Neural progenitor cell (in vitro differentiated cells): ENCODE measurements around the gene ADCY2.

Experiments used
- CTCF ChIP-seq: fragments of 200-600 bp; sonication (generic); IDR thresholded peaks from 2 replicates; pipeline ENCODE4 v1.5.1; 2017; ENCODE audit warnings: antibody characterized with exemption, mild to moderate bottlenecking
- EZH2 ChIP-seq: fragments of 200-600 bp; sonication (generic); IDR thresholded peaks from 2 replicates; pipeline ENCODE4 v1.6.1; 2017; ENCODE audit warnings: antibody characterized with exemption, mild to moderate bottlenecking, moderate library complexity
- EZH2phosphoT487 ChIP-seq: fragments of 200-600 bp; sonication (generic); IDR thresholded peaks from 2 replicates; pipeline ENCODE4 v1.6.1; 2017; ENCODE audit warnings: antibody characterized with exemption

- no peak for TF ChIP-seq CTCF
- no peak for TF ChIP-seq EZH2phosphoT487
- TF ChIP-seq EZH2 = no peak
These were observed 215.6 kb downstream of the ADCY2 start for GRCh38 chr5:7611518-7611917.
